ENCODE results near the gene THAP7.

Gene THAP7

GRCh38 chr22:20962491-20962945 is 39.4 kb downstream of the THAP7 start:
- H3K9me3 ChIP-seq (ENCODE audit: low read length), result no peaks in the 10 kb centered on the region
- no peak overlapping the region for H3K4me3 ChIP-seq (ENCODE audit: low read depth, low read length, poor library complexity, severe bottlenecking)
- TF ChIP-seq, protein P1, sequence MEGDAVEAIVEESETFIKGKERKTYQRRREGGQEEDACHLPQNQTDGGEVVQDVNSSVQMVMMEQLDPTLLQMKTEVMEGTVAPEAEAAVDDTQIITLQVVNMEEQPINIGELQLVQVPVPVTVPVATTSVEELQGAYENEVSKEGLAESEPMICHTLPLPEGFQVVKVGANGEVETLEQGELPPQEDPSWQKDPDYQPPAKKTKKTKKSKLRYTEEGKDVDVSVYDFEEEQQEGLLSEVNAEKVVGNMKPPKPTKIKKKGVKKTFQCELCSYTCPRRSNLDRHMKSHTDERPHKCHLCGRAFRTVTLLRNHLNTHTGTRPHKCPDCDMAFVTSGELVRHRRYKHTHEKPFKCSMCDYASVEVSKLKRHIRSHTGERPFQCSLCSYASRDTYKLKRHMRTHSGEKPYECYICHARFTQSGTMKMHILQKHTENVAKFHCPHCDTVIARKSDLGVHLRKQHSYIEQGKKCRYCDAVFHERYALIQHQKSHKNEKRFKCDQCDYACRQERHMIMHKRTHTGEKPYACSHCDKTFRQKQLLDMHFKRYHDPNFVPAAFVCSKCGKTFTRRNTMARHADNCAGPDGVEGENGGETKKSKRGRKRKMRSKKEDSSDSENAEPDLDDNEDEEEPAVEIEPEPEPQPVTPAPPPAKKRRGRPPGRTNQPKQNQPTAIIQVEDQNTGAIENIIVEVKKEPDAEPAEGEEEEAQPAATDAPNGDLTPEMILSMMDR (IDR thresholded peaks at IDR 0.05; ENCODE audit: low read length), result no peak
- TF ChIP-seq EZH2 (IDR thresholded peaks at IDR 0.05; ENCODE audit: borderline replicate concordance, low read length), result no peak
- H2AFZ ChIP-seq (ENCODE audit: low read length), result no peak overlapping the region
- peaks cover 24% of the 10 kb centered on the region; the same call in 1 of the 2 replicates for H3K27me3 ChIP-seq (ENCODE audit: insufficient read depth, low read length)
- H3F3A ChIP-seq (ENCODE audit: insufficient read depth, low read length), result no peaks in the 10 kb centered on the region
- H3K36me3 ChIP-seq (ENCODE audit: insufficient read depth, low read length), result no peaks in the 10 kb centered on the region
- no peak overlapping the region for H3K9ac ChIP-seq (ENCODE audit: low read length)
- H4K20me1 ChIP-seq (ENCODE audit: insufficient read depth, low read length), result no peaks in the 10 kb centered on the region
- H3K4me2 ChIP-seq (ENCODE audit: low read length), result no peak overlapping the region
- H3K79me2 ChIP-seq (ENCODE audit: insufficient read depth, low read length), result no peaks in the 10 kb centered on the region
- H3K9me2 ChIP-seq (ENCODE audit: low read depth, low read length), result no peaks in the 10 kb centered on the region
- H3K27ac ChIP-seq (ENCODE audit: low read depth, low read length, poor library complexity, severe bottlenecking), result no peak overlapping the region
- H3K4me1 ChIP-seq (ENCODE audit: insufficient read depth, low read length, severe bottlenecking), result no peaks in the 10 kb centered on the region

- Histone ChIP-seq H3K36me3 (ENCODE audit: insufficient read depth, low read length) (no peaks in the 10 kb centered on the region), H3K4me1 (ENCODE audit: insufficient read depth, low read length, severe bottlenecking) (no peaks in the 10 kb centered on the region), H3K9ac (ENCODE audit: low read length) (no peak overlapping the region), H3K27ac (ENCODE audit: low read depth, low read length, poor library complexity, severe bottlenecking) (no peak overlapping the region), H2AFZ (ENCODE audit: low read length) (no peak overlapping the region), H4K20me1 (ENCODE audit: insufficient read depth, low read length) (no peaks in the 10 kb centered on the region), H3F3A (ENCODE audit: insufficient read depth, low read length) (no peaks in the 10 kb centered on the region), H3K9me2 (ENCODE audit: low read depth, low read length) (no peaks in the 10 kb centered on the region), H3K79me2 (ENCODE audit: insufficient read depth, low read length) (no peaks in the 10 kb centered on the region), H3K4me3 (ENCODE audit: low read depth, low read length, poor library complexity, severe bottlenecking) (no peak overlapping the region), H3K27me3 (ENCODE audit: insufficient read depth, low read length) (peaks cover 18% of the 10 kb centered on the region; the same call in 1 of the 2 replicates), H3K4me2 (ENCODE audit: low read length) (no peak overlapping the region), H3K9me3 (ENCODE audit: low read length) (no peaks in the 10 kb centered on the region)
- TF ChIP-seq EZH2 (IDR thresholded peaks at IDR 0.05; ENCODE audit: borderline replicate concordance, low read length), result no peak
- TF ChIP-seq, protein P1 (IDR thresholded peaks at IDR 0.05; ENCODE audit: low read length), result no peak
These were observed 41.3 kb downstream of the THAP7 start for GRCh38 chr22:20960609-20961008.

DNA sequence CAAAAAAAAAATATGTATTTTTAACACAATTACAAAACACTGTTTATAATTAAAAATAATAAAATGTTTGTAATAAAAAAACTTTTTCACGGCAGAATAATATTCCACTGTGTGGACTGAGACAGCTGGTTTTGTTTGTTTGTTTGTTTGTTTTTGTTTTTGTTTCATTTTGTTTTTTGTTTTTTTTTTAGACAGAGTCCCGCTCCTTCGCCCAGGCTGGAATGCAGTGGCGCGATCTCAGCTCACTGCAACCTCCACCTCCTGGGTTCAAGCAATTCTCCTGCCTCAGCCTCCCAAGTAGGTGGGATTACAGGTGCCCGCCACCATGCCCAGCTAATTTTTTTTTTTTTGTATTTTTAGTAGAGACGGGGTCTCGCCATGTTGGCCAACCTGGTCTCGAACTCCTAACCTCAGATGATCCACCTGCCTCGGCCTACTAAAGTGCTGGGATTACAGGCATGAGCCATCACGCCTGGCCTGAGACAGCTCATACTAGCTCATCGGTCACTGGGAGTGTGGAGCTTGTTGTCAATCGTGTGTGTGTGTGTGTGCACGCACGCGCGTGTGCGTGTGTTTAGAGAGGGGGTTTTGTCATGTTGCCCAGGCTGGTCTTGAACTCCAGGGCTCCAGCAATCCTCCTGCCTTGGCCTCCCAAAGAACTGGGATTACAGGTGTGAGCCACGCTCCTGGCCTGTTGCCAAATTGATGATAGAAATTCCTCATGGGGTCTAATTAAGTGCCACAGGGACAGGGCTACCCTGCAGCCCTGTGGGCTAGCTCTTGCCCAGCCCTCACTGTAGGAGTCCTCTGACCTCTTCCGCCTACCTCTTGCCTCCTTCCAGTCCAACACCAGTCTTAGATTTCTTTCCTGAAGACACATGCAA is 42.1 kb downstream of the THAP7 start:
- Histone ChIP-seq H3K9me2 (ENCODE audit: low read depth, low read length) (no peaks in the 10 kb centered on the region), H3K4me2 (ENCODE audit: low read length) (no peak overlapping the region), H3K4me3 (ENCODE audit: low read depth, low read length, poor library complexity, severe bottlenecking) (no peak overlapping the region), H3K4me1 (ENCODE audit: insufficient read depth, low read length, severe bottlenecking) (no peaks in the 10 kb centered on the region), H3F3A (ENCODE audit: insufficient read depth, low read length) (no peaks in the 10 kb centered on the region), H2AFZ (ENCODE audit: low read length) (no peak overlapping the region), H3K9me3 (ENCODE audit: low read length) (no peaks in the 10 kb centered on the region), H3K27ac (ENCODE audit: low read depth, low read length, poor library complexity, severe bottlenecking) (no peak overlapping the region), H3K27me3 (ENCODE audit: insufficient read depth, low read length) (0 out of 2 replicates have a peak, but pooled peaks cover 14% of the 10 kb centered on the region), H3K79me2 (ENCODE audit: insufficient read depth, low read length) (no peaks in the 10 kb centered on the region), H4K20me1 (ENCODE audit: insufficient read depth, low read length) (no peaks in the 10 kb centered on the region), H3K36me3 (ENCODE audit: insufficient read depth, low read length) (no peaks in the 10 kb centered on the region), H3K9ac (ENCODE audit: low read length) (no peak overlapping the region)
- TF ChIP-seq EZH2 (IDR thresholded peaks at IDR 0.05; ENCODE audit: borderline replicate concordance, low read length), result no peak
- TF ChIP-seq, protein P1 (IDR thresholded peaks at IDR 0.05; ENCODE audit: low read length), result no peak
